HG03439 (cell line): ENCODE measurements around the gene ZNF302.
"Not testable (repeated sequence)": the region's sequence is repeated elsewhere in the genome, so short reads cannot be mapped to it uniquely, and the experiment has no call there.

ENCODE experiments used
- ATAC-seq: cut with Tn5 transposase; IDR thresholded peaks from one replicate; pipeline ENCODE4 v1.9.1; 2021; ENCODE audit warnings: mild to moderate bottlenecking, moderate library complexity; ENCODE audit not compliant: unreplicated experiment

Gene ZNF302

DNA sequence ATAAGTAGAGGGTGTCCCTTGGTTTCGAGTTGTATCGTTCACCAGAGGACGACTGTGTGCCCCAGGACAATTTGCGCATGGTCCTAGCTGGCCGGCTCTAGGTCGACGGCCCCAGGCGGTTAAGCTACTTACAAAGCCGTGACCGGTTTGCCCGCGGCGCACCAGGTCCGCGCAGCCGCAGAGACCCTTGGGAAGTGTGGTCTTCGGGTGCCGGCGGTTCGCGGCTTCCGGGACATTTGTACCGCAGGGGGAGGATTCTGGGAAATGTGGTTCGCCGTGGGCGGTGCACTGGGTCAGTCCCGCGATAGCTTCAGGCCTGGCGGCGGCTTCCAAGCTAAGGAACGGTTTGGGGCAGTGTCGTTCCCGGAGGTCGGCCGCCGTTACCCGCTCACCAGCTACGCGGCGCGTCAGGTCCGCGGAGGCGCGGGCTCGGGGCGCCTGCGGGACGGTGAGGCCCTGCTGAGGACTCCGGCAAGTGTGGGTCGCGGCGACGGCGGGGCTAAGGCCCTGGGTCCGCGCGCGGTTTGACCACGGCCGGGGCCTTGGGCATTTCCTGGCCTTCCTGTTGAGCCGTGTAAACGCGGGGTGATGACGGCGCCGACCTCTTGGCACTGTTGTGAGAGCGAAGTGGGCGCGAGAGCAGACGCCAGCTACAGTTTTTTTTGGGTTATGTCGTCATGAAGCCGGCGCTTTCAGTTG is at the start of gene ZNF302:
ZNF302 (plus strand) TSS at position 293 of the 699 bp plus-strand sequence. CDS start 1,127 bp downstream, outside the sequence.
- ATAC-seq: peak; percentile 93

DNA sequence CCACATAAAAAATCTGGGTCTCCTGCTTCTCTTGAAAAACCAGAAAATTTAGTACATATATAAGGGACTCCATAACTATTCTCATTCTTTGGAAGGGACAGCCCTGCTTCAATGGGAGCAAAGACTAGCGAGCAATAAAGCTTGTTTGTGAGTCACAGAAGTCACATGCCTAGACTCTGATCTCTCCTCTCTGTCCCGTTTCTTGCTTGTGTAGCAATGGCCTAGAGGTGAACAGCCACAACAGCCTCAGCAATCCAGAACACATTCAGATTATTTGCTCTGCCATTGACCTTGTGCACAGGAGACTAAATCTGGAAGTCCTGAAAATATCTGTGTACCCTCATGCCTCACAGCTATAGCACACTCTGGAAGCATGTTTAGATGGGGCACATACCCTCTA is 43.7 kb upstream of the ZNF302 start:
- no peak for ATAC-seq

DNA sequence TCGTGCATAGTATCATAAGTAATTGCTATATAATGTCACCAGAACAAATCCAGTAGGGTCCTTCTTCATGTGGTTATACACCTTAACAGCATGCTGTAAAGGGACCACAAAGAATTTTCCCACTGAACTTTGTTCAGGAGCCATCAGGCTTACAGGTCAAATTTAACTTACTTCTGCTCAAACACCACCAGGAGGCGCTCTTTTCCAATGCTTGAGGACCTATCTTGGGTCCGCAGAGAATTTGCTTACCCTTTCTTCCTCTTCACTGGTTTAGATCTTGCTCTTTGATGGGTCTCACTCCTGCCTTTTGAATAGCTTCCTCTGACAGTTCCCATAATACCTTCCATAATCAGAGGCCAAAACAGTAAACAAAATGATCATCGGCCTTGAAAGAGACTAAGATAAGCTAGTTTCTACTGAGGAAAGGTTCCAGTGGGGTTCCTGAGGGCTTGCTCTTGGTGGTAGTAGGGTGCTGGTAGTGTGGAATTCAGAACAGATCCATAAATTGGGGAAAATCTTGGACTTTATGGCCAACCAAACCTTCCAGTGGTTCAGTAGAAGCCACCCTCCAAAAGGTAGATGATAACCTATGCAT is 37.9 kb upstream of the ZNF302 start:
- no peak for ATAC-seq

DNA sequence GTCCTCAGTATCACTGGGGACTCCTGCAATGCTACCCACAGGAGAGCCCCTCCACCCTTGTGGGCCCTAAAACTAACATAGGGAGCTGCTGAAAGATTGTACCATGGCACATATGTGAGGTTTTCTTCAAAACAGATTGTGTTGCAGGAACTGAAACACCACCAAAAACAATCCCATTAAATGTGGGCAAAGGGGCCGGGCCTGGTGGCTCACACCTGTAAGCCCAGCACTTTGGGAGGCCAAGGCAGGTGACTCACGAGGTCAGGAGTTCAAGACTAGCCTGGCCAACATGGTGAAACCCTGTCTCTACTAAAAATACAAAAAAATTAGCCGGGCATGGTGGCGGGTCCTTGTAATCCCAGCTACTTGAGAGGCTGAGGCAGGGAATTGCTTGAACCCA is 35.2 kb upstream of the ZNF302 start:
- ATAC-seq: no peak

DNA sequence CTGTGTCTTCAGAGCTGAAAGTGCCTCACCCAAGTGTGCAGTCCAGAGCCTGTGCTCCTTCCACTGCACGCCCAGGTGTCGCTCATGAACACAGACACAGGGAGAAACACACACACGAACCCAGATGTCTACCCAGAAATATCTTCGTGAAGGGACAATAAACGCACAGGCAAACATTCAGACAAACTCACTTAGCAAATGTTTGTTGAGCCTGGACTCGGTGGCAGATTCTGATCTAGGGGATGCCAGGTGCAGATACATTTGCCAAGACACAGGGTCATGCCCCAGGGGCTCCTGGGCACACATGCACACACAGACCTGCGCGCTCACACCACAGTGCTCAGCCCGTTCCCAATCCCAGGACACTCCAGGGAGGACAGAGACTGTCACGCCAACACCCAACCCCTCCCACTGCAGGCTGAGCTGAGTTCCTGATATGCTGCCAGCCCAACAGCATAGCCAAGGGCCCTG is 32.5 kb upstream of the ZNF302 start:
- no peak for ATAC-seq

DNA sequence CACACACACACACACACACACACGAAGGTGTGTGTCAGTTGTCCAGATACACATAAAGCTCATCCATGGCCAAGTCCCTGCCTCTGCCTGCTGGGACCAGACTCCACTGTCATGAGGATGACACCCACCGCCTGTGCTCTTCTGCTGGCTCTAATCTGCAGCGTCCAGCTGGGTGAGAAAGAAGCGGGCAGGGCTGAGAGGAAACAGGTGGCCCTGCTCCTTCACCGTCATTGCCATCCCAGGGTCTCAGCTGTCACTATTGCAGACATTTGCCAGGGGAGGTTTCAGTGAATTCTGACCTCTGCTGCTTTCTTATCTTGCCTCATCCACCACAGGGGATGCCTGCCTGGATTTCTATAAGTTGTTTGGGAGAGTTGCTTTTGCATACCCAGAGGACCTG is 31.9 kb upstream of the ZNF302 start:
- no peak for ATAC-seq

DNA sequence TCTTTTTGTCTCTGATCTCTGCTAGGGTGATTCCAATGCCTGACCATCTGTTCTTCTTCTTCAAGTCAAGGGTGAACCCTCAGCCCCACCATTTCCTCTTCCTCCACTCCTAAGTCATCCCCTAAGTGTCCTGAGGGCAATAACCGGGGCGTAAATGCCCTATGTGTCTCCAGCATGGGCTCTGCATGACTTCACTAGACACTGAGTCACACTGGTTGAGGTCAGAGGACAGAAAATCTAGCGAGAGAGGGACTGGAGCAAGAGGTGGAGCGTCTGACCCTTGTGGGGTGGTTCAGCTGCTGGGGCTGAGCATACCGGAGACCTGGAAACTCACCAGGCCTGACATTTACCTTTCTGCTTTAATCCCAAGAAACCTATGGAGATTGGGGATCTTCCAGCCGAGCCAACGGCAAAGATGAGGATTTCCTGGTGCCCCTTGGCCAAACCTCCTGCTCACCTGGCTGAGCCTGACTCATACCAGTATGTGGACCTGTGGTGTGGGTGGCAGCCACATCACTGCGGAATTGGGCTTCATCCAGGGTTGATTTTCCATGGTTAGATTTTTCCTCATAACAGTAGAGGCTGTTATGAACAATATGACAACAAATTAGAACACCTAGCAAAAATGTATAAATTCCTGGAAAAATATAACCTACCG is 27.5 kb upstream of the ZNF302 start:
- ATAC-seq: no peak

DNA sequence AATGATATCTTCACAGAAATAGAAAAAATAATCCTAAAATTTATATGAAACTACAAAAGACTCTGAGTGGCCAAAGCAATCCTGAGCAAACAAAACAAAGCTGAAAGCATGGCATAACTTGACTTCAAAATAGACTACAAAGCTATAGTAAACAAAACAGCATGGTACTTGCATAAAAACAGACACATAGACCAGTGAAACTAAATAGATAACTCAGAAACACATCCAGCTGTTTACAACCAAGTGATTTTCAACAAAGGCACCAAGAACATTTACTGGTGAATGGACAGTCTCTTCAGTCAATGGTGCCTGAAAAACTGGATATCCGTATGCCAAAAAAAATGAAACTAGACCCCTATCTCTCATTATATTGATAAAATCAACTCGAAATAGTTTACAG is 25.7 kb upstream of the ZNF302 start:
- no peak for ATAC-seq

DNA sequence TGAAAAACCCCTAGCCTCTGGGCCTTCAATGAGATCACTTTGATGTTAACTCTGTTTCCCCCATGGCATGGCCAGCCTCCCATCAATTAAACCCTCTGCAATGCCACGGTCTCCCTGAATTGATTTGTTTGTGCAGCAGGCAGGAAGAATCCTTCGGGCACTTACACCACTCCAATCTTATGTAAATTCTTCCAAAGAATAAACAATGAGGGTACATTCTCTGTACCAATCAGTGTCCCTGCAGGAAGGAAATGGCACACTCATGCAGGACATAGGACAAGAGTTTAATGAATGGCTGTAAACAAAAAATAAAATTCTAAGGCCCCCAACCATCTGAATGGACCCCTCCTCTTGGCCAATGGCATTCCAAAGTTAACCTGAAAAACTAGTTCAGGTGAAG is 22.7 kb upstream of the ZNF302 start:
- ATAC-seq: no peak

DNA sequence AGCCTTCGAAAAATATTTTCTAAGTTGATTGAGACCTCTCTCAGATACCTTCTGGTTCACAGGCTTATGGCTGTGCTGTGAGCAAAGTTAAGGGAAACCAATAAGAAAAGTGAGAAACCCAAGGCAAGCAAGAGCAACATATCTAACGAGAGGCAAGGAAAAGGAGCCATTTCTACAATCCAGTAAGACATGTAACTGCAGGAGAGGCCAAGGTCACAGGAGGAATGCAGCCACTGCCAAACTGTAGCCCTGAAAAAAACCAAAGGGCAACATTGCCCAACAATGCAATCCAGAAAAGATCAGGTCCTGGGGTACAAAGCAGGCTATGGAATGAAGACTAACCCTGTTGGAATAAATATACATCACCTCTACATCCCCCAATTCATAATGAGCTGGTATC is 21.8 kb upstream of the ZNF302 start:
- ATAC-seq: no peak

DNA sequence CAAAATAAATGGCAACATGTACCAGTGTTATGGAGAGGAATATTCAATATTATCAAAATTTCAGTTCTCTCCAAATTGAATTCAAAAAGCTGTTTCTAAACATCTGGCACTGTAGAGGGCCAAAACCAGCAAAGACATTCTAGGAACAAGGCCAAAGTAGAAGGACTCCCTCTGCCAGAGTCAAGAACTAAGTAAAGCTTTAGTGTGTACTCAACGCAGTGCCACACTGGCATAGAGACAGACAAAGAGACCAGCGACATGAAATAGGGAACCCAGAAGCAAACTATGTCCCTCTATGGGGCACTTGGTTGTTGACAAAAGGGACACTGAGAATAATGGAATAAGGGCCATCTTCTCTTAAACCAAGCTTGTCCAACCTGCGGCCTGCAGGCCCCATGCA is 16.1 kb upstream of the ZNF302 start:
- no peak for ATAC-seq

DNA sequence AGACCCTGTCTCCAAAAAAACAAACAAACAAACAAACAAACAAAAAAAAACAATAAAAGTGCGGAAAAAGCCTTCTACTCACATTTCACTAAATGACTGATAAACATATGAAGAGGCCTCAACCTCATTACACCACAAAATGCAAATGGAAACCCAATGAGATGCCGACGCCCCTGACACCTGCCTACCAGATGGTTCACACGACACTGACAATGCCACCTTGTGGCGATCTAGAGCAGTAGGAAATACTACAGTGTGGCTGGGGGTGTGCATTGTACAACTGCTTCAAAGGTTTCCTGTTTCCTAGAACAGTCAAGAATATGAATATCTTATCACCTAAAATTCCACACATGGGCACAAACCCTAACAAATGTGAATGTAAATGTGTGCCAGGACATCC is 14.6 kb upstream of the ZNF302 start:
- no peak for ATAC-seq

DNA sequence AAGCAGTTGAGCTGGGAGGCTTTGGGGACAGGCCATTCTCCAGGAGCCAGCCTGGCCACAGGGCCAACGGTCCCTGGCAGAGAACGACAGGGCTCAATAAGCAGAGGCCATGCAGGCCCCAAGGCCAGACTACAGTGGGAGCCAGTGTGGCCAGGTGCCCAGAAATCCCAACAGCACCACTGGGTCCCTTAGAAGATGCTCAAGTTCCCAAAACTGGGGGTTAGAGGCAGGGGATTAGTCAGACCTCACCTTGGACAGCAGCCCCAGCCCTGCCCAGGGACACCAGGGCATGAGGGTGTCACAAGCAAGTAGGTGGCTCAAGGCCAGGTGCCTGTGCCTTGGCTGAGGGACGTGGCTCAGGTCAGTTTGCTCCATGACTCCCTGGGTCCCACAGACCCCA is 13.3 kb upstream of the ZNF302 start:
- ATAC-seq: no peak

DNA sequence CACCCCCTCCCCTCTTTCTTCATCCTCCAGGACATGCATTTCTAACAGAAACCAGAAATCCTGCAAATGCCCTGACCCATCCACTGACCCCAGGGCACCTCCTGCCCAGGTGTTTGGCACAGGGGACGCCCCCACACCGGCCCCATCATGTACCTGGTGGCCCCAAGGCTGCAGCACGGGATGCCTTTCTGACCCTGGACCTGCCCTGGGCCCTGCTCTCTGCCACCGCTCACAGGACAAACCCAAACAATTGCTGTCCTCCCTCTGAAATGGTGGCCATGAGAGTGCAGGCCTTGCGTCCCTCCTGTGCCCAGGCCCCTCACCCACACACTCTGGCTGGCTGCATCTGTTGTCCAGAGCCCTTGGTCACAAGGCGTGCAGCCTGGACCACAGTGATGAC is 12.6 kb upstream of the ZNF302 start:
- ATAC-seq: no peak

DNA sequence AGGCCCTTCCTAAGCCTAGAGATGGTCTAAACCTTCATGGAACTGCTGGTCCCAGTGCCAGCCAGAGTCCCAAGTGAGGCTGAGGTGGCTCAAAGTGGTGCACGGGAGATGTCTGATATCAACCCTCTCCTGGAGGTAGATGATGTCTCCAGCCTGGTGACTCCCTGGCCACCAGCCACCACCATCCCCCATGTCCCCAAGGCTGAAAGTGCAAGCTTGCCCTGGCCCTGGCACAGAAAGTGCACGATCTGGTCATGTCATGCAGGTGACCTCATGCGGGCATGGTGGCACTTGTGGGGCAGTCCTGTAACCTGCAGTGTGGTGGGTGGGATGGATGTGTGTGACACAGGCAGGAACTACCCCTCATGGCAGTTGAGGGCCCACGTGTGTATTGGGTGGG is 12.2 kb upstream of the ZNF302 start:
- not testable (repeated sequence) for ATAC-seq

DNA sequence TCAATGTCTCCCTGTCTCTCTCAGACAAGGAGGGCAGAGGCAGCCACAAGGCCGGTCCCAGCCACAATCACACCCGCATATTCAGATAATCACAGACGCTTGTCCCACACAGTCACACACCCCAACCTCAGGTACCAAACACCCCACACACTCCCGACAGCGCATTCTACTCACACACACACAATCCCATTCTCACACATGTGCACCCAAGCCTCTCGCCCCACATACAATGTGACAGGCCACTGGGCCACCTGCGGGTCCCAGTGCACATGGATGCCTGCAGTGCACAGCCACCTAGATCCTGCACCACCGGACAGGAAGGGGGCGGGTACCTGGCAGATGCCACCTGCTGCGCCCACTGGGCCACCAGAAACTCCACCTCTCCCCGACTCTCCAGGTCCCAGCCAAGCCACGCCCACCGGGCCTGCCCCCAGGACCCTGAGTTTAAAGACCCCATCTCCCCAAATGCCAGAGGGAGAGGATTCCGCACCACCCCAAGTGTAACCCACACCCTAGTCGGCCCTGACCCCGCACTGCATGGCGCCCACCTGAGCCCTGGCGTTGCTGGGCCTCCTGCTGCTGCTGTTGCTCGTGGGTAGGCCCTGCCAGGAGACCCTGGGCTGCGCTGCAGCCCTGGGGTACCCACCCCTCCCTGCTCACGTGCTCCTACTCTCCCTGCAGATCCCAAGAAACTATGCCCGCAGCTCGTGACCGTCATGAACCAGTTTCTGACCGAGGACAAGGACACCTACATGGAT is 11.1 kb upstream of the ZNF302 start:
- no peak for ATAC-seq

DNA sequence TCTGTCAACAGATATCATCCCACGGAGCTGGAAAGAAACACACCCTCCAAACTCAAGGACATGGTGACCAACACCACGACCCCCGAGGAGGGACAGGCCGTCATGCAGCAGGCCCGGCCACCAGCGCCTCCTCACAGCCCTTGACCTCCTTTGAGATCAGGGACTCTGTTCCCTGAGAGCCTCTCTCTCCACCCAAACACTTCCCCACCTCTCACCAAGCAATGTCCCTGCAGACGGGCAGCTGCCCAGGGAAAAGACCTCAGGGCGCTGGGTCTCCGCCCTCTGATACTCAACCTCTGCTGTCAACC is 10.6 kb upstream of the ZNF302 start:
- ATAC-seq: no peak

DNA sequence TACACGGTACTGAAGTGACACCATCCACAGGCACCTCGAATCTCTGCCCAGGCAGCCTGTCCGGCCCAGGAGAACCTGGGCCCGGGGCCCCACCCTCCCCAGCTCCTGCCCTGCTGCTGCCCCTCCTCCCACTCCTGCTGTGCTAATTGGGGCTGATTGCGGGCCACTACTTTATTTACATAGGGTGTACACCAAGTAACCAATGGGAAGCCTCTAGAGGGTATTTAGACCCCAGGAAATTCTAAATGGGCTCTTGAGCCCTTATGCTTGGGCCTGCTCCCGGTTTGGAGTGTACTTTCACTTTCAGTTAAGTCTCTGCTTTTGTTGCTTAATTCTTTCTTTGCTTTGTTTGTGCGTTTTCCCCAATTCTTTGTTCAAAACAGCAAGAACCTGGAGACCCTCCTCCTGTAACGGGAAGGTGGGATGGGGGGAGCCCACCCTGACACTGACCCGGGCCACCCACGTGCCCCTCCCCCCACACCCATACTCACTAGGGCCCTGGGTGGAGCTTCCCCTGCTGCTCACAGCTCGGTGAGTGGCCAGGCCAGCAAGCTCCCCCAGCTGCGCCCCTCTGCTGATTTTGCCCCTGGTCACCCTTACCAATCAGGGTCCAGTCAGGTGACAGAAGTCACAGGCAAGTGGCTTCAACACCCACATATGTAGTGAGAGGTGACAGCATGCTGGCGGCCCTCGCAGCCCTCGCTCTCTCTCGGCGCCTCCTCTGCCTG is 10.0 kb upstream of the ZNF302 start:
- no peak for ATAC-seq

DNA sequence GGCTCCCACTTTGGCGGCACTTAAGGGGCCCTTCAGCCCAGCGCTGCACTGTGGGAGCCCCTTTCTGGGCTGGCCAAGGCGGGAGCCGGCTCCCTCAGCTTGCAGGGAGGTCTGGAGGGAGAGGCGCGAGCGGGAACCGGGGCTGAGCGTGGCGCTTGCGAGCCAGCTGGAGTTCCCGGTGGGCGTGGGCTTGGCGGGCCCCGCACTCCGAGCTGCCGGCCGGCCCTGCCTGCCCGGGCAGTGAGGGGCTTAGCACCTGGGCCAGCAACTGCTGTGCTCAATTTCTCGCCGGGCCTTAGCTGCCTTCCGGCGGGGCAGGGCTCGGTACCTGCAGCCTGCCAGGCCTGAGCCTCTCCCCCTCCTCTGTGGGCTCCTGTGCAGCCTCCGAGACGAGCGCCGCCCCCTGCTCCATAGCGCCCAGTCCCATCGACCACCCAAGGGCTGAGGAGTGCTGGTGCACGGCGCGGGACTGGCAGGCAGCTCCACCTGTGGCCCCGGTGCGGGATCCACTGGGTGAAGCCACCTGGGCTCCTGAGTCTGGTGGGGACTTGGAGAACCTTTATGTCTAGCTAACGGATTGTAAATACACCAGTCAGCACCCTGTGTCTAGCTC is 9.3 kb upstream of the ZNF302 start:
- ATAC-seq: not testable (repeated sequence)

DNA sequence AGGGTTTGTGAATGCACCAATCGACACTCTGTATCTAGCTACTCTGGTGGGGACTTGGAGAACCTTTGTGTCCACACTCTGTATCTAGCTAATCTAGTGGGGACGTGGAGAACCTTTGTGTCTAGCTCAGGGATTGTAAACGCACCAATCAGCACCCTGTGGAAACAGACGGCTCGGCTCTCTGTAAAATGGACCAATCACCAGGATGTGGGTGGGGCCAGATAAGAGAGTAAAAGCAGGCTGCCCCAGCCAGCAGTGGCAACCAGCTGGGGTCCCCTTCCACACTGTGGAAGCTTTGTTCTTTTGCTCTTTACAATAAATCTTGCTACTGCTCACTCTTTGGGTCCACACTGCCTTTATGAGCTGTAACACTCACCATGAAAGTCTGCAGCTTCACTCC is 8.8 kb upstream of the ZNF302 start:
- ATAC-seq: not testable (repeated sequence)

DNA sequence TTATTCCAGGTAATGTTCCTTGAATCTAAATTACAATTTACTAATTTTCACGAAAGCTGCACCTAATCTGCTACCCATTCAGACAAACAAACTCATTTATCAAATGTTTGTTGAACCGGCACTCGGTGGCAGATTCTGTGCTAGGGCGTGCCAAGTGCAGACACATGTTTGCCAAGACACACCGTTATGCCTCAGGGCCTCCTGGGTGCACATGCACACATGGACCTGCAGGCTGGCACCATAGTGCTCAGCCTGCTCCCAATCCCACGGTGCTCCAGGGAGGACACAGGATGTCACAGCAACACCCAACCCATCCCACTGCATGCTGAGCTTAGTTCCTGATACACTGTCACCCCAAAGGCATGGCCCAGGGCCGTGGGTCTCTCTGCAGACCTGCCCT is 8.2 kb upstream of the ZNF302 start:
- no peak for ATAC-seq
